CD4-positive, alpha-beta T cell (primary cell): ENCODE measurements around the gene TPCN2. TPM values are rescaled to one million over a fixed set of nuclear protein-coding genes. Genes with fewer than 3 reads are reported as not detected.

ENCODE experiments used
- ATAC-seq: fragments of 200-7000 bp; cut with Tn5 transposase; one replicate; pipeline ENCODE4 v1.10.0; 2022; ENCODE audit warnings: mild to moderate bottlenecking; ENCODE audit not compliant: poor library complexity
- CTCF ChIA-PET: fragments of 350-600 bp; sonication (Branson Sonifier 250); formaldehyde crosslinking; loops from one replicate; lab custom pipeline; 2021; ENCODE audit warnings: antibody characterized with exemption, inconsistent platforms; lab: Charles Lee
- POLR2A ChIA-PET: fragments of 350-600 bp; sonication (Branson Sonifier 250); formaldehyde crosslinking; loops from one replicate; lab custom pipeline; 2021; ENCODE audit warnings: antibody characterized with exemption, inconsistent platforms; lab: Charles Lee
- DNase-seq, 14 experiments: peaks; one replicate each; pipeline ENCODE4 v3.0.0-alpha.2; 2013 to 2020; ENCODE audit warnings: mixed read lengths in 2 of 14
- H3K27ac ChIP-seq, 2 donors: one replicate each; pipeline versions ENCODE4 v1.5.1 to v1.7.0; 2013; ENCODE audit warnings: low read length in 2 of 2, low read depth in 1 of 2, mild to moderate bottlenecking in 1 of 2
- H3K27me3 ChIP-seq, 2 experiments: 1 replicate in 1 of 2; 2 replicates in 1 of 2; pipeline versions ENCODE4 v1.6.1 to v1.7.0; 2013; ENCODE audit warnings: low read length in 2 of 2, control low read depth in 1 of 2, mild to moderate bottlenecking in 1 of 2, moderate library complexity in 1 of 2; ENCODE audit not compliant: insufficient read depth in 2 of 2, control insufficient read depth in 1 of 2
- H3K36me3 ChIP-seq: one replicate; pipeline ENCODE4 v1.6.1; 2013; ENCODE audit warnings: low read length, control low read depth; ENCODE audit not compliant: insufficient read depth
- H3K4me1 ChIP-seq: one replicate; pipeline ENCODE4 v1.6.1; 2013; ENCODE audit warnings: low read length, control low read depth; ENCODE audit not compliant: insufficient read depth
- H3K4me3 ChIP-seq: one replicate; pipeline ENCODE4 v1.5.1; 2013; ENCODE audit warnings: mild to moderate bottlenecking, low read length, moderate library complexity
- H3K9me3 ChIP-seq, 2 experiments: 1 replicate in 1 of 2; 2 replicates in 1 of 2; pipeline versions ENCODE4 v1.6.1 to v1.7.0; 2013; ENCODE audit warnings: low read length in 2 of 2, mild to moderate bottlenecking in 2 of 2, control low read depth in 1 of 2, moderate library complexity in 1 of 2; ENCODE audit not compliant: control insufficient read depth in 1 of 2, insufficient read depth in 1 of 2
- H3K27ac Mint-ChIP-seq: one replicate; pipeline ENCODE4 v1.8.0; 2020; ENCODE audit warnings: mixed read lengths
- H3K27me3 Mint-ChIP-seq: one replicate; pipeline ENCODE4 v1.8.0; 2021; ENCODE audit warnings: mixed read lengths
- H3K36me3 Mint-ChIP-seq: one replicate; pipeline ENCODE4 v1.8.0; 2021; ENCODE audit warnings: low read depth, mixed read lengths
- H3K4me1 Mint-ChIP-seq: one replicate; pipeline ENCODE4 v1.8.0; 2021; ENCODE audit warnings: low read depth, mixed read lengths
- H3K4me3 Mint-ChIP-seq: one replicate; pipeline ENCODE4 v1.8.0; 2020; ENCODE audit warnings: mild to moderate bottlenecking, mixed read lengths
- H3K9me3 Mint-ChIP-seq: one replicate; pipeline ENCODE4 v1.8.0; 2020; ENCODE audit warnings: mixed read lengths
- CTCF ChIP-seq: fragments of 200-600 bp; IDR thresholded peaks from one replicate; pipeline ENCODE4 v1.8.0; 2022; ENCODE audit warnings: antibody characterized with exemption, mild to moderate bottlenecking
- intact Hi-C, 2 experiments: fragments of 100-400 bp; cut with DNase I in 1 of 2; cut with micrococcal nuclease in 1 of 2; formaldehyde crosslinking; loops; one replicate each; pipeline versions ENCODE4 v1.15.1 to v1.9.0; 2023 to 2025; cut with DNase I, micrococcal nuclease
- total RNA-seq, 174 experiments: library from RNA in 2 of 174; stranded (reverse) in 2 of 174; gene quantifications; one replicate each; pipeline ENCODE4 v1.2.3 and lab custom pipeline; 2021 to 2026

TPCN2 gene
- total RNA-seq, 2 experiments from 2014 or later = 10.2 to 11.5 TPM

GRCh38 chr11:69165775-69166174, 117.0 kb downstream of the TPCN2 start:
- Histone ChIP-seq H3K27me3 (peaks cover 0 to 2% of the 10 kb centered on the region in 2 experiments), H3K36me3 (no peaks in the 10 kb centered on the region), H3K9me3 (peaks cover 5% of the 10 kb centered on the region in 2 experiments), H3K27ac (no peak overlapping the region), H3K4me1 (no peaks in the 10 kb centered on the region), H3K4me3 (no peak overlapping the region)
- H3K27ac Mint-ChIP-seq = no peak overlapping the region
- no peak for TF ChIP-seq CTCF
- CTCF ChIA-PET = no interaction called here
- H3K4me3 Mint-ChIP-seq = no peak overlapping the region
- no peaks in the 10 kb centered on the region for H3K36me3 Mint-ChIP-seq
- POLR2A ChIA-PET = no interaction called here
- no peaks in the 10 kb centered on the region for H3K27me3 Mint-ChIP-seq
- ATAC-seq (no peak), DNase-seq (no peak)
- intact Hi-C loops = no loop called here
- H3K4me1 Mint-ChIP-seq = no peaks in the 10 kb centered on the region
- H3K9me3 Mint-ChIP-seq = peaks cover 4% of the 10 kb centered on the region

DNA sequence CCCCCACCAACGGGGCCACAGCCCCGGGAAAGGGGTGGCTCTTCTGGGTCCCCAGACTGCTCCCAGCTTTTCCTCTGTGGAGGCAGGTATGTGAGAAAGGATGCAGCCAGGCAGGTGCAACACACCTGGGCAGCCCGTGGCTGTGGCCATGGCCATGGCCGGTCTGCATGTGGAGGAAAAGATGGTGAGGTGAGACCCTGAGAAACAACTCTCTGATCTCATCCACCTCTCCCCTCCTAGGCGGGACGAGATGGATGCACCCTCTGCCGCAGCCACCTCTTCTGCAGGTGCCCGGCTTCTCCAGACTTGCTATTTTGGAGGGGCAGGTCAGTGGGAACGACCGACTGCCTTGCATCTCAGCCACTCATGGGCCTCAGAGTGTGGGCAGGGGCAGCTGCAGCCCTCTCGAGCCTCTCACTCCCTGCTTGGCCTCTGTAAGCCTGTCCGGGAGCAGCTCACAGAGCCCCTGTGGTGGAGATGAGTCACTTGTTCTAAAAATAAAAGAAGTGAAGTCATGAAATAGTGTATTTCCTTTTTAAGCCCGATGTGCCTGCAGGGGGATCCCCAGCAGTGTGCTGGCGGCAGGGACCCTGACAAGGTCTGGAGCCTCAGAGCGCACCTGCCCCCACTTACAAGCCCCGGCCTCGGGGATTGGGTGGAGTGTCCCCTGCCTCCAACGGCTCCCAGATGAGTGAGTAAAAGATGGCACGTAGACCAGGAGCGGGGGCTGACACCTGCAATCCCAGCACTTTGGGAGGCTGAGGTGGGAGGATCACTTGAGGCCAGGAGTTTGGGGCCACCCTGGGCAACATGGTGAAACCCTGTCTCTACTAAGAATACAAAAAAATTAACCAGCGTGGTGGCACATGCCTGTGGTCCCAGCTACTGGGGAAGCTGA, 117.7 kb downstream of the TPCN2 start:
- Histone ChIP-seq H3K36me3 (no peaks in the 10 kb centered on the region), H3K27ac (no peak overlapping the region), H3K9me3 (peaks cover 5% of the 10 kb centered on the region in 2 experiments), H3K27me3 (peaks cover 0 to 2% of the 10 kb centered on the region in 2 experiments), H3K4me3 (no peak overlapping the region), H3K4me1 (no peaks in the 10 kb centered on the region)
- H3K36me3 Mint-ChIP-seq = no peaks in the 10 kb centered on the region
- no peak overlapping the region for H3K4me3 Mint-ChIP-seq
- POLR2A ChIA-PET = no interaction called here
- DNase-seq = peak in 4 of 14 experiments; percentile 2 to 28 (median 14)
- H3K9me3 Mint-ChIP-seq = peaks cover 4% of the 10 kb centered on the region
- TF ChIP-seq CTCF = no peak
- CTCF ChIA-PET = no interaction called here
- no peaks in the 10 kb centered on the region for H3K4me1 Mint-ChIP-seq
- H3K27me3 Mint-ChIP-seq = no peaks in the 10 kb centered on the region
- no peak for ATAC-seq
- no peak overlapping the region for H3K27ac Mint-ChIP-seq
- intact Hi-C loops = no loop called here

- POLR2A ChIA-PET = no interaction called here
- intact Hi-C loops = no loop called here
- DNase-seq (no peak), ATAC-seq (no peak)
- Mint-ChIP-seq H3K27ac (no peak overlapping the region), H3K9me3 (peaks cover 4% of the 10 kb centered on the region), H3K4me1 (no peaks in the 10 kb centered on the region), H3K36me3 (no peaks in the 10 kb centered on the region), H3K27me3 (no peaks in the 10 kb centered on the region), H3K4me3 (no peak overlapping the region)
- H3K4me1 ChIP-seq = no peaks in the 10 kb centered on the region
- CTCF ChIA-PET = no interaction called here
- peaks cover 0 to 2% of the 10 kb centered on the region in 2 experiments for H3K27me3 ChIP-seq
- no peak overlapping the region for H3K4me3 ChIP-seq
- no peak overlapping the region for H3K27ac ChIP-seq
- H3K9me3 ChIP-seq = peaks cover 5% of the 10 kb centered on the region in 2 experiments
- no peak for TF ChIP-seq CTCF
- no peaks in the 10 kb centered on the region for H3K36me3 ChIP-seq
Measured at GRCh38 chr11:69167130-69167915, 118.6 kb downstream of the TPCN2 start.
